H7 (cell line): ENCODE data around the gene DIPK1A. TPM values are rescaled to one million over a fixed set of nuclear protein-coding genes. Genes with fewer than 3 reads are reported as not detected.

Experiments used
- DNase-seq: peaks from one replicate; pipeline ENCODE4 v3.0.0; 2012
- H3K27me3 ChIP-seq: 2 replicates; pipeline ENCODE4 v1.6.0; 2011; ENCODE audit warnings: mild to moderate bottlenecking, low read length; ENCODE audit not compliant: control insufficient read depth, insufficient read depth
- H3K36me3 ChIP-seq: replicated peaks from 2 replicates; pipeline ENCODE4 v1.5.1; 2011; ENCODE audit warnings: low read length; ENCODE audit not compliant: control insufficient read depth, insufficient read depth
- H3K4me3 ChIP-seq: 2 replicates; pipeline ENCODE4 v1.5.1; 2011; ENCODE audit warnings: low read depth, mild to moderate bottlenecking, control low read depth, low read length, moderate library complexity; ENCODE audit not compliant: insufficient read depth
- total RNA-seq: library from RNA; depleted of rRNA; stranded (reverse); fragments of >200 nt; shearing (Covaris generic); gene quantifications from 2 replicates; pipeline ENCODE4 v1.2.3, GENCODE V29; 2014

DIPK1A gene
- total RNA-seq, 1 experiment from 2014 or later, result 3.1 TPM

DNA sequence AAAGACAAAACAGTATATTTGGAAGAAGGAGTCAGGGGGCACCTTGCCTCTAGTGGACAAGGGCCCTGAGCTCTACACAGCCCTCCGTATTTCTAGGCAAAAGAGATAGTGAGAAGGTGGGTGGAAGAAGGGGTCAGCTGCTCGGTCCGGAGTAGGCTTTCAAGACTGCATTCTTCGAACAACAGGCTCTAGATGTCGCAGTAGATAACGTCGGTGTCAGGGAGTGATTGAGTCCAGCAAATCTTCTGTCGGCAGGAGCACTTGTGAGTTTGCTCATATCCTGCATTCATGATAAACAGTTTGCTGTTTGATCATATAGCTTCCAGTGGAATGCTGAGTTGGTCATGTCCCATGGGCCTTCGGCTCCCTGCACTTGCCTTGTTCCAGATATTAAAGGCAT is 36.8 kb downstream of the DIPK1A start:
- Histone ChIP-seq H3K36me3 (no peaks in the 10 kb centered on the region), H3K4me3 (no peak overlapping the region), H3K27me3 (no peaks in the 10 kb centered on the region)
- DNase-seq, result no peak

DNA sequence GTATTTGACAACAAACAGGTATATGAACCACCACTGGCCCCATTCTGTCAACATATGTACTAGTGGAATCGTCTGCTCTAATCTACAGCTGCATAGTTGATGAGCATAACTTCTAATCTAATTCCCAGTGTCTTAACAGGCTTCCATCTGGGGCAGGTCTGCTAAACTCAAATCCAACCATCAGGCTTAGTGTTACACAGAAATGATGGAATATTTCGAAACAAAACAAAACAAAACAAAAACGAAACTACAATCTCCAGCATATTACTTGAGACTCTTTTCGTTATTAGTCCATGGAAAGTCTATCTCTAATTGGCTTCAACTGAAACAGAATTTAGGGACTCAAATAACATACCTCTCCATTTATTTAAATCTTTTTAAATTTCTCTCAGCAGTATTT is 37.6 kb downstream of the DIPK1A start:
- H3K27me3 ChIP-seq, result no peaks in the 10 kb centered on the region
- no peak overlapping the region for H3K4me3 ChIP-seq
- H3K36me3 ChIP-seq, result no peaks in the 10 kb centered on the region
- no peak for DNase-seq

DNA sequence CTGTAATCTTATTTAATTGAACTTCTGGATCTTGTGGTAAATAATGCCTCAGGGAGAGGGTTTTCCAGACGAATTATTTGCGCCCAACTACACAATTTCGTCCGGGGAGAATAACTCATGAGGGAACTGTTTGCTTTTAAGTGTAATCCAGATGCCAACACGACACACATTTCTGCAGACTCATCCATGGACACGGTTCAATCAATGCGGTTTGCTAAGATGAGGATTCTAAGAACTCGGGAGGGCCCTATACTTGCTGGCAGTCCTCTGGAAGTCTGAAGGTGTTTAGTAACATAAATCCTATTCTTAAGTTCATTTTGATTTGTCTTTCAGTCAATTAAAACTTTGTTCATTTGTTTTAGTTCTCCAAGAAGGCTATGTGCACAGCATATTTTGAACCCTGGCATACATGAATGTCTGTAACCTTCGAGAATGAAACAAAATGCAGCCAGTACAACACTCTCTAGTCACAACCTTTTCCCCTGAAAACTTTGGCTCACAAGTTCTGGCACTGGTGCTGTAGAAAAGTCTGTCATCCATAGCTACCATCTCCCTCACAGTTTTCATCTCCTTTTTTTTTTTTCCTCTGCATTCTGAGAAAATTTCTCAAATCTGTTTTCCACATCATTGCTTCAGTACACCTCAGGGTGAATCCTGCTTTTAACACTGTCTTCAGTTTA is 38.8 kb downstream of the DIPK1A start:
- no peak for DNase-seq
- no peaks in the 10 kb centered on the region for H3K36me3 ChIP-seq
- H3K27me3 ChIP-seq, result no peaks in the 10 kb centered on the region
- no peak overlapping the region for H3K4me3 ChIP-seq

DNA sequence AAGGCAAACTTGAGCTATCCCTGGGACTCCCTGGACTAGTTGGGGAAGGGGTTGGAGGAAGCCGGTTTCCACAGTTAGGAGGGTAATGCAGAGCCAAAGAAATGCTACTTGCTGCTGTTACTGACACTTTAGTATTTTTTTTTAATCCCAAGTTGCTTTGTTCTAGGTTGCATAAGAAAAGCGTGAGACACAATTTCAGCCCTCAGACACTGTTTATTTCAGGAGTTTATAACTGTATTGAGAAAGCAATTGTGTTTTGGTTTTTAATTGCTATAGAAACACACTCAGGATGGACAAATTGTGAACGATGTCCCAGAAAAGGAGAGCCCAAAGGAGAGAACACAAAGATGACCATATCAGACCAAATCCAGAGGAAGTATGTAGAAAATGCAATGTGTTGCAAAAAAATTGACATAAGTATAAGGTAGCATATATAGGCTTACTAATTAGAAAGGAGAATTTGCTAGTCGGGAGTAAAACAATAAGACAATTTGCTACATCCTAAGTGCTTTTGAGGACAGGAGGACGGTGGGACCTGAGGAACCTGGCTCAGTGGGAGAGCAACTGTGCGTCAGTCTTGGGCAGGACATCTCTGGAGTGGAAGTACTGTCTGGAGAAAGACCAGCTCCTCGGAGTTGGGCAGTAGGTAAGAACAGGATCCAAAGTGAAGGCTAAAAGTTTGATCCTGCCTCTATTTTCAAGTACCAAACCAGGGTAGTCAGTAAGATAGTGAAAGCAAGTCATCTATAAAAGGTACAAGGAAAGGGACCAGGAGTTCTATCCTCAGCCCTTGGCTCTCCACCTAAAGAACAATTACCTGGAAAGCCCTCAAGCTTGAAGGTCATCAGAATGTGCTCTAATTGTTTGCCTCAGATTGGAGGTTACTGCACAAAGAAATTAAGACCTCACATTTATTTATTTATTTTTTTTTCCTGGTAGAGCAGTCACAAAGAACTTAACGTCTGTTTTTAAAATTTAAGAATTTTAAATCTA is 39.9 kb downstream of the DIPK1A start:
- Histone ChIP-seq H3K27me3 (no peaks in the 10 kb centered on the region), H3K4me3 (no peak overlapping the region), H3K36me3 (no peaks in the 10 kb centered on the region)
- DNase-seq, result no peak

DNA sequence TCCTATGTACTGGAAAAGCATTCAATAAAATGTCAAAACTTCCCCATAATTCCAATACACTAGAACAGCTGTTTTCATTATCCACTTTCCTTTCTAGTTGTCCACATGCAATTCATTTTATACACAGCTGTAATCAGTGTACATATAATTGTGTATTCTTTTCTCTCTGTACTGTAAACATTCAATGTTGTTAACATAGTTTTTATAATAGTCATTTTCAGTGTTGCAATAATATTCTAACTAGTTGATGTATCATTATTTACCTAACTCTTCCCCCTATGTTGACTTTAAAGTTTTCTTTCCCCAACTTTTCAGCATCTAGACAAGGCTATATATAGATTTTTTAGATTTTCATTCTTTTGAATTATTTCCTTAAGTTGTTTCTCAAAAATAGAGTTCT is 44.4 kb downstream of the DIPK1A start:
- Histone ChIP-seq H3K36me3 (no peaks in the 10 kb centered on the region), H3K4me3 (no peak overlapping the region), H3K27me3 (no peaks in the 10 kb centered on the region)
- no peak for DNase-seq

DNA sequence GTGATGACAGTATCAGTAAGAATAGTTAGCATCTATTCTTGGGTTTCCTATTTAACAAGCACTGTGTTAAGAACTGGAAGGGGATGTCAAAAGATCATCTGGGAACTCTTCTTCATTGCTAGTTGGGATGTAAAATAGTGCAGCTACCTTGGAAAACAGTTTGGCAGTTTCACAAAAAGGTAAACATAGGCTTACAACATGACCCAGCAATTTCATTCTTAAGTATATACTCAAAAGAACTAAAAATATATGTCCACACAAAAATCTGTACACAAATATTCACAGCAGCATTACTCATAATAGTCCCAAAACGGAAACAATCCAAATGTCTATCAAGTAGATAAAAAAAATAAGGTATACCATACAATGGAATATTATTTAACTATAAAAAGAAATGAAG is 45.7 kb downstream of the DIPK1A start:
- no peaks in the 10 kb centered on the region for H3K27me3 ChIP-seq
- H3K4me3 ChIP-seq, result no peak overlapping the region
- DNase-seq, result no peak
- H3K36me3 ChIP-seq, result no peaks in the 10 kb centered on the region

DNA sequence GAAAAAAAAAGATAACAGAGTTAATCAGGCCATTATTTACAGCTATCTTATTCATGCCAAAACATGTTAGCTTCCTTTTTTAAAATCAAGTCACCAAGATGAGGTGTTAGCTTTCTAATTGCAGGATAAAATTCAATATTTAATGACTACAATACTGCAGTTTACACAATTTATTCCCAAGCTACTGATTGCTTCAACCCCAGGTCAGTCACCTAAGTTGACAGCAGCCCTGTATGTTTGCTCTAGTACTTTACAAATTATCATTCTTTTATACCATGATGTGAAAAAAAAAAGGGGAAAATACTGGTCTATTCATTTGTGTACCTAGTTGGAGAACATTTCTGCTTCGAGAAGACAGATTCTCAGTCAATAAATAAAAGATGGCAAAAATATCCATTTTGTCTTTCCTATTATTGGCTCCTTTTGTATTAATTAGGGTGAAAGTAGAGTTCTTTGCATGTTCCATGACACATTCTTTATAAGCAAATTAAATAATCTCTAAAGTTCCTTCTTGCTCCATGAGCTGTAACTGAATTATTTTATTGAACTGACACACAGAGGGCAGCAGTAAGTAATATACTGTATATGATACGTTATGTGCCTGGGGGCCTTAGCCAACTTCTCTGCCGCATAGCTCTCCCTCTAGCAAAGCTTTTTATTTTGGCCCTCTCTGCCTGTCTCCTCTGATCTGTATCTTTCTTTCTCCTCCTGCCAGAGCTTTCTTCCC is 48.0 kb downstream of the DIPK1A start:
- no peak for DNase-seq
- Histone ChIP-seq H3K36me3 (no peaks in the 10 kb centered on the region), H3K27me3 (no peaks in the 10 kb centered on the region), H3K4me3 (no peak overlapping the region)

DNA sequence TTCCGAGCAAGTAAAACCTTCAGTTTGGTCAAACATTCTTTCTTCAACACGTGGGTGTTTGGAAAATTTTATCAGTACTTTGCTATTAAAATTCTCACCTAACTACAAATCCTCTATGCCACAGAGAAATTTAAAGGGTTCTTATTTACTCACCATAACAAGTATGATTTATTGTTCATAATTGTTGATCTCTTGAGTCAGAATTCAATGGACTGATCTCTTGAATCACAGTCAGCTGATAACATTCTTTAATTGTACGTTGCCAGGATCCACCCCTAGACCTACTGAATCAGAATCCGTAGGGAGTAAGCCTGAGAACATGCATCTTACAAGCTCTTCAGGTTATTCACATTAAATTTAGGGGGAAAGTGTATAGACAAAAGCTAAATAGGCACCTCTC is 51.2 kb downstream of the DIPK1A start:
- DNase-seq, result no peak
- no peak overlapping the region for H3K4me3 ChIP-seq
- H3K36me3 ChIP-seq, result no peaks in the 10 kb centered on the region
- no peaks in the 10 kb centered on the region for H3K27me3 ChIP-seq

DNA sequence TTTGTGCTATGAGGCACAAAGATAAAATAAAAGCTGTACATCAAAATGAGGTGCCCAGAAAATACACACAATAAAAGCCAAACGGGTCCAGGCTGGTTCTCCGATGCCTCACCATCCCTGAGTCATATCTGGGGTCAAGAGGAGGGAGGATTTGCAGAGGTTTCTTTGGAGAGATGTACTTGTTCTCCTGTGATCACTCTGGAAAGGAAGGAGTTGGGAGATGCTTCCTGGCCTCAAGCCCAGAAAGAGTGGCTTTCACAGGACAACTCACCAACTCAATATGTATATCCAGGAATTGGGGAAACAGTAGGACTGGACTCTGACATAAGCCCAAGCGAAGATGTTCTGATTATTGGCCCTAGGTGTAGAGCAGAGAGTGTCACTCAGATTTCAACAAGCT is 51.9 kb downstream of the DIPK1A start:
- Histone ChIP-seq H3K36me3 (no peaks in the 10 kb centered on the region), H3K4me3 (no peak overlapping the region), H3K27me3 (no peaks in the 10 kb centered on the region)
- no peak for DNase-seq

DNA sequence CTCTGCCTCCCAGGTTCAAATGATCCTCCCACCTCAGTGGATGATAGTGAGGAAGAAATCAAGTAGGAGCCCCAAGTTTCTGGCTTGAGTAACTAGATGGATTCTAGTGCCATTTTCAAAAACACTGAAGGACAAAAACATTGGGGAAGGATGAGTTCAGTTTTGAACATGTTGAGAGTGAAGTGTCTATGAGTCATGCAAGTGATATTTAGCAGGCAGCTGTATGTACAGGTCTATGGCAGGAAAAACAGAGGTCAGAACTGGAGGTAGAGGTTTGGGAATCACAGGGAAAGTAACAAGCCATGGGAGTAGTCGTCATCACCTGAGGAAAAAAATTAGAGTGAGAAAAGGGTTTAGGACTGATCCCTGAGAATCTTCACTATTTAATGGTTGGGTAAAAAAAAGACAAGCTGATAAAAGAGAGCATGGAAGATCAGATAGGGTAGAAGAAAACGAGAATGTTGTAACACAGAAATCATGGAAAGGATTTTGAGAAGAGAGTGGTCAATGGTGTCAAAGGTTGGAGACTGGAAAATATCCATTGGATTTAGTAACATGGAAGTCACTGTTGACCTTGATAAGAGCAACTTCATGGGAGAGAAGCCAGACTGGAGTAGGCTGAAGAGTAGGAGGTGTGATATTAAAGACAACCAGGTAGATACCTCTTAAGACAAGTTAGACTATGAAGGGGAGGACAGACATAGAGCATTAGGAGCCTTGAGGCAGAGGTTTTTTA is 53.1 kb downstream of the DIPK1A start:
- no peak for DNase-seq
- H3K27me3 ChIP-seq, result no peaks in the 10 kb centered on the region
- H3K36me3 ChIP-seq, result no peaks in the 10 kb centered on the region
- H3K4me3 ChIP-seq, result no peak overlapping the region

DNA sequence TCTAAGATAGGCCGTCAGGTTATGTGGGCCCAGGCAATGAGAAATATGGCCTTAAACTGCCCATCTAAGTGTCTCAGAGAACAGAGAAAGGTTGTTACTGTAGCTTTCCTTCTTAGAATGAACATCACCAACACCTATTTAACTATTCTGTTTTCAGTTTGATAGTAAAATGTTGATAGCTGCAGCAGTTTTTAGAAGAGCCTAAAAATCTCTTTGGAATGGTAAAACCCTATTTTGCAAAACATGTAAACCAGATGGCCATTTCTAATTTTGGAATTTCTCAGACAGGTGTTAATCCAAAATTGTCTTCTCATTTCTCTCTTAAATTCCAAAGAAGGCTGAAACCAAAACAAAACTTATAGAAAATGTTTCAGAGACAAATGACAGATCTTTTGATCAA is 57.5 kb downstream of the DIPK1A start:
- Histone ChIP-seq H3K27me3 (no peaks in the 10 kb centered on the region), H3K4me3 (no peak overlapping the region), H3K36me3 (no peaks in the 10 kb centered on the region)
- no peak for DNase-seq

DNA sequence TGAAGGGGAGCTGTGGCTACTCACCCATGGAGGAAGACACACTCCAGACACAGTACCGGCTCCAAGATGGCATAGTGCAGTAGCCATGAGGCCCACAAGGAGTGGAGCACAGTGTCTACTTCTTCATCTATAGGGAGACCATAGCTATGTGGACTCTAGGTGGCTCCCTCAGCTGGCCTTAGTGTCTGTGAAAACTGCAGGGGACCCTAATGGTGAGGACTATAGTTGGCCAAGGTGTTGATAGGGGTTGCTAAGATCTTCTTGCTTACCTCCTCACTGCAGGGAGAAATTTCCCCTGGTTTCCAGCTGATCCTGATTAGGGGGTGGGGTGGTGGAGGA is 58.9 kb downstream of the DIPK1A start:
- Histone ChIP-seq H3K4me3 (no peak overlapping the region), H3K36me3 (no peaks in the 10 kb centered on the region), H3K27me3 (no peaks in the 10 kb centered on the region)
- DNase-seq, result no peak

DNA sequence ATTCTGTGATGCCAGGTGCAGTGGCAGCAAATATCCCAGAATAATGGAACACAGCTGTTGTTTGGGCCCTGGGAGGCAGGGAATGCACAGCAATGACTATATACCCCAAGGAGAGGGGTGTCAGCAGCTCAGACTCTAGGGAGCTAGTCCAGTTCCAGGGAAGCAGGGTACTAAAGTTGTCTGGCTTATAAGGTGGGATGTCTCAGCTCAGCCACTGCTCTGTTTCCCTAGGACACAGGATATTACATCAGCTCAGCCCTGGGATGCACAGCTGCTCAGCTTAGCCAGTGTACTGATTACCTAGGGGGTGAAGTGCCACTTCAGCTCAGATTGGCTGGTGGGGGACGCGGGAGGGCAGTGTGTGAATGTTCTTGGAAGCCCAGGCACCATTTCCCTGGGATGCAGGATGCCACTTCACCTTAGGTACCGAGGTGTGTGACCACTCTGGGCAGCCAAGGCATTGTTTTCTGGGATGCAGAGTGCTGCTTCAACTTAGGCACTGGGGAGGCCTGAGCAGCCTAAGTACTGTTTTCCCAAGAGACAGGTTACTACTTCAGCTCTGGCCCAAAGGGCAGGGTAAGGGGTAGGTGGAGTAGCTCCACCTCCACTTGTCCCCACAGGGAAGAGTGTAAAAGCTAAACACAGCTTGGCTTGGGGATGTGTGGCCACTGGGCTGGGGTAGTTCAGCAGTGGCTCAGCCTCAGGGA is 59.4 kb downstream of the DIPK1A start:
- Histone ChIP-seq H3K36me3 (no peaks in the 10 kb centered on the region), H3K4me3 (no peak overlapping the region), H3K27me3 (no peaks in the 10 kb centered on the region)
- no peak for DNase-seq

DNA sequence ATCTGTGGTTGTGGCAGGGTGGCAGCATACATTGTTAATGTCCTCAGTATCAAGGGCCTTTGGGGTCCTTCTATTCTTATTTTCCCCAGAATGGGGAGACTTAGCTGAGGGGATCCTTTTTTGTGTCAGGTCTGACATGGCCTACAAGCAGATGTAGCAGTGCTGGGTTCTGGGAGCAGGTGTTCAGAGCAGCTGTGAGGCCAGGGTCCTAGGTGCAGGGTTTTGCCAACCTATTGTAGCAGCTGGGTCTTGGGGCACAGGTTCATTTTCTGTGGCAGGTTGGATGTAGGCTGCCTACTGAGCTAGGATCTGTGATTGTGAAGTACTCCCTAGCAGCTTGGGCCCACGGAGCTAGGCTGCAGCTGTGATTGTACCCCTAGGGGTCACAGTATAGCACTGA is 60.1 kb downstream of the DIPK1A start:
- no peaks in the 10 kb centered on the region for H3K36me3 ChIP-seq
- no peak for DNase-seq
- H3K27me3 ChIP-seq, result no peaks in the 10 kb centered on the region
- no peak overlapping the region for H3K4me3 ChIP-seq
